SJCRH30 (cell line): ENCODE data around the gene HOXD13. TPM values are rescaled to one million over a fixed set of nuclear protein-coding genes. Genes with fewer than 3 reads are reported as not detected.

Experiments
- DNase-seq, 2 experiments: peaks; one replicate each; pipeline ENCODE4 v3.0.0-alpha.2; 2015 to 2020
- H3K27ac ChIP-seq: fragments of 250-450 bp; sonication (Bioruptor Pico); 2 replicates; pipeline ENCODE4 v1.5.1; 2020; ENCODE audit warnings: mild to moderate bottlenecking, moderate library complexity
- H3K27me3 ChIP-seq: fragments of 250-450 bp; sonication (Bioruptor Pico); 2 replicates; pipeline ENCODE4 v1.5.1; 2020; ENCODE audit warnings: mild to moderate bottlenecking, moderate library complexity
- H3K36me3 ChIP-seq: fragments of 250-450 bp; sonication (Bioruptor Pico); 2 replicates; pipeline ENCODE4 v1.5.1; 2020; ENCODE audit warnings: mild to moderate bottlenecking, moderate library complexity
- H3K4me1 ChIP-seq: fragments of 250-450 bp; sonication (Bioruptor Pico); 2 replicates; pipeline ENCODE4 v1.5.1; 2020; ENCODE audit warnings: mild to moderate bottlenecking, moderate library complexity
- H3K4me3 ChIP-seq: fragments of 250-450 bp; sonication (Bioruptor Pico); 2 replicates; pipeline ENCODE4 v1.5.1; 2020; ENCODE audit warnings: mild to moderate bottlenecking, moderate library complexity
- H3K9me3 ChIP-seq: fragments of 250-450 bp; sonication (Bioruptor Pico); replicated peaks from 2 replicates; pipeline ENCODE4 v1.5.1; 2020; ENCODE audit warnings: mild to moderate bottlenecking, moderate library complexity
- total RNA-seq: library from RNA; depleted of rRNA; stranded (reverse); fragments of >200 nt; shearing (Covaris generic); gene quantifications from 2 replicates; pipeline ENCODE4 v1.2.3, GENCODE V29; 2014

Gene HOXD13
- total RNA-seq, 1 experiment from 2014 or later: 13.6 TPM

DNA sequence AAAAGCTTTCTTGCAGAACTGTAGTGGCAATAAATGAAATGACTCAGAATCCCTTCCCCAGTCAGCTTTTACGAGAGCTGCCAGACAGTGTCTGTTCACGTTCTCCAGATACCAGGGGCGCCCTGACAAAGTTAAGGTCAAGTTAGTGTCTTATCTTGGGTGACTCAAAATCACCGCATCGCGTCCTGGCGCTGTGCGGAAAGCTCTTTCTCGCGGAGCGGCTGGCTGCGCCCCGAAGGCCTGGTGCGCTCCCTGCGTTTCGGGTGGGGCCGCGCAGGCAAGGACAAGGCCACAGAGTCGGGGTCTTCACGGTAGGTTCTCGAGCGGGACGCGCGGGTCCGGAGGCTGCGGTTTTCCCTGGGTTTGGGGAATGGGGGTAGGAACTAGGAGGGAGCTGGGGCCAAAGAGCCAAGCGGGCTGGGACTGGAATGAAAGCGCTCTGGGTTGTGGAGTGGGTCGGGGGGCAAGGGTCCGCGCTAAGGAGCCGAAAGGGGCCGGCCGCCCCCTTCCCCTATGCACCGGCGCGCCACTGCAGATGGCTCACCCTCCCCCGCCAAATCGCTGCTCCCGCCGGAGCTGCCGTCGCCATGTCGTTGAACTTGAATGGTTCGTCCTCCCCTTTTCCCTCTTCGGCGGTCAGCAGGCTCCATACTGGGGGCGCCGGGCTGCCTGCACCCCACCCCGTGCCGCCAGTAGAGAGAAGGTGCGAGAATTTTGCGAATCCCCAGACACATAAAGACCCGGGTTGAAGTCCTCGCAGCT lies 12.0 kb downstream of the HOXD13 start:
- DNase-seq: no peak
- Histone ChIP-seq H3K36me3 (no peaks in the 10 kb centered on the region), H3K4me1 (no peaks in the 10 kb centered on the region), H3K27ac (no peak overlapping the region), H3K27me3 (no peaks in the 10 kb centered on the region), H3K4me3 (no peak overlapping the region), H3K9me3 (no peaks in the 10 kb centered on the region)

DNA sequence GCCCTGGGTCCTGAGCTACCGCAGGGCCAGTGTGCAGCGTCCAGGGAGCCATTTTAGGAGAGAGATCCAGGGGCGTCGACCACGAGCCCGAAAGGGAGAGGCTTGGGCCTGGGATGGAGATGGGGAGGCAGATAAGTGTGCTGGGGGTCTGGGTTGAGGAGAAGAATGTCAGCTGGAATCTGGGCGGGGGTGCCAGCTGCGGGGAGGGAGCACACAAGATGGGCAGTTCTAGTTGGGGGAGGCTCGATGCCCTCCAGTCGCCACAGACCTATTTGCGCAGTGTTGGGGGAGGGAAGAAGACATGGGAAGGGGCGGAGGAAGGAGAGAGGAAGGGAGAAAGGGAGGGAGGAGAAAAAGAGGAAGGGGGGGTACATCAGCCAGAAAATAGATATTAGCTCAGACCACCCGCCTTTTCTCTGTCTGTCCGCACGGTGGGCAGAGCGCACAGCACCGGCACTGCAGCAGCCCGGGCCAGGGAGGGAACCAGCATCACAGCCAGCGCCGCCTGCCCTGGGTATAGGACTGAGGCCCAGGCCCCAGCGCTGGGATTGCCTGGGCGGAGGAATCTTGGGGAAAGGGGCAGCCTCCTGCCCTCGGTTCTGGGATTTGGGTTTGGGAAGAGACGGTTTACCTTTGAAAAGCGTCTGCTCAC lies 12.7 kb downstream of the HOXD13 start:
- no peak for DNase-seq
- Histone ChIP-seq H3K4me3 (no peak overlapping the region), H3K36me3 (no peaks in the 10 kb centered on the region), H3K9me3 (no peaks in the 10 kb centered on the region), H3K4me1 (no peaks in the 10 kb centered on the region), H3K27me3 (no peaks in the 10 kb centered on the region), H3K27ac (no peak overlapping the region)

DNA sequence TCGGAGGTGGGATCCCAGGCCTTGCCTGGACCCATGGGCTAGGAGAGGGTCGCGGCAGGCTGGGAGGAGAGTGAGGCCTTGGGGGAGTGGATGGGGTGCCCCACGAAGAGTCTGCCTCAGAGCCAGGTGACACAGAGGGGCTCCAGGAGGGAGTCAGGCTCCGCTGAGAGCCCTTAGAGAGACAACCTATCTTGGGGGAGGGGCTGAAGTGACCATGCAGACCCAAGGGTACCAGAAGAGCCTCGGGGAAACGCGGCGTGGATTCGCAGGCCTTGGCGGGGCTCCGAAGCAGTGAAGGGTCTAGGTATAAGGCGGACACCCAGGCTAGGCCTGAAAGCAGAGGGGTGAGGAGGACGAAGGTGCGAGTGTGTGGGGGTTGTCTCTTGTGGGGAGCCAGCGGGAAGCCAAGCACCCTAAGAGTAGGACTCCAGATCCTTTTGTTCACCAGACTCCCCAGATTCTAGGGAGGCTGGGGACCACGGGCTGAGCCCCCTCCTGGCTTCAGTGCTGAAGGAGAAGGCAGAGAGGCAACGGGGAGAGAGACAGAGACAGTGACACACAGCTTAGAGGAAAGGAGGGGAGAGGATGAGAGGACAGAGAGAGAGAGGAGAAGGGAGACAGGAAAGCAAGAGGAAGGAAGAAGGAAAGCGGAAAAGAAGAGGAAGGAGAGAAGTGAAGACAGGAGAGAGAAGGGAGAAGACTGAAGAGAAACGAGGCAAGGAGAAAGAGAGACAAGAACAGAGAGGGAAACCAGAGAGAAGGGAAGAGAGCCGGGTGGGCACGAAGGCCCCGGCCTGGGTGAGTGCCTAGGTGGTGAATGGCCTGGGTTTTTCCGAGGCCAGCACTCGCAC lies 13.4 kb downstream of the HOXD13 start:
- H3K27me3 ChIP-seq: no peaks in the 10 kb centered on the region
- H3K27ac ChIP-seq: no peak overlapping the region
- H3K4me3 ChIP-seq: no peak overlapping the region; the same call in 1 of the 2 replicates
- H3K9me3 ChIP-seq: no peaks in the 10 kb centered on the region
- no peak for DNase-seq
- H3K36me3 ChIP-seq: no peaks in the 10 kb centered on the region
- no peaks in the 10 kb centered on the region for H3K4me1 ChIP-seq

DNA sequence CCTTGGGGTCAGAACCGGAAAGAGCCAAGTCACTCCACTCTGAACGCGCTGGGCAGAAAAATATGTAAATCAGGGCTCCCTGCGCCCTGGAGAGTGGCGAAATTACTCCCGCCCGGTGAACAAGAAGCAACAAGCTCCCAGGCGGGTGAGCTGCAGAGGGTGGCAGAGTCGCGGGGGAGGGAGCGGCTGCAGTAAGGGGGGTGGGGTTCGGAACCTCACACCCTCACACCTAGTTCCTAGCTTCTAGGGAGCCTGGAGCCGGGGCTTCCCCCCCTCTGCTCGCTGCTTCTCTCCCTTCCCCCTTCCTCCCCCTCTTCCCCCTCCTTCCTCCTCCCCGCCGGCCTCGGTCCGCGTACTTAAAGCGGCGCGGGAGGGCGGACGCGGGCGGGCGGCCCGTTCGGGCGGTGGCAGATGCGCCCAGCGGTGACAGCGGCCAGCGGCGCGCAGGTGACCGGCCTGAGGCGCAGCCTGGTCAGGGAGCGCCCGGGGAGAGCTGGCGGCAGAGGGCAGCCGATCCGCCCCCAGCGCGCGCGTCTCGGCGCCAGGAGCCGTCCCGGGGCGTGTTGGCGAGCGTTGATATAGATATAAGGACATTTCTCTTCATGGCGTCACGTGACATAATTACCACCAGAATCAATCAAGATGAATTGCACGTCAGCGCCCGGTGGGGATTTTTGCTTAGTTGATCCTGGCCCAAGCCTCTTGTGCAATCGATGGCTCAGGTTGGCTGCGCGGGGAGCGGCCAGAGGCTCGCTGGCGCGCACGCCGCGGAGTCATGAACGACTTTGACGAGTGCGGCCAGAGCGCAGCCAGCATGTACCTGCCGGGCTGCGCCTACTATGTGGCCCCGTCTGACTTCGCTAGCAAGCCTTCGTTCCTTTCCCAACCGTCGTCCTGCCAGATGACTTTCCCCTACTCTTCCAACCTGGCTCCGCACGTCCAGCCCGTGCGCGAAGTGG lies 14.3 kb downstream of the HOXD13 start, which contains the start of gene HOXD11:
HOXD11 (plus strand) TSS at position 700 of the 959 bp plus-strand sequence; CDS start at position 776, 76 bp downstream.
- peak within 1 kb of the TSS; percentile 58 for H3K4me3 ChIP-seq
- DNase-seq: peak in 1 of 2 experiments; percentile 14
- H3K4me1 ChIP-seq: no peaks in the 10 kb centered on the region
- H3K9me3 ChIP-seq: no peaks in the 10 kb centered on the region
- no peaks in the 10 kb centered on the region for H3K27me3 ChIP-seq
- H3K36me3 ChIP-seq: no peaks in the 10 kb centered on the region
- no peak within 1 kb of the TSS for H3K27ac ChIP-seq

DNA sequence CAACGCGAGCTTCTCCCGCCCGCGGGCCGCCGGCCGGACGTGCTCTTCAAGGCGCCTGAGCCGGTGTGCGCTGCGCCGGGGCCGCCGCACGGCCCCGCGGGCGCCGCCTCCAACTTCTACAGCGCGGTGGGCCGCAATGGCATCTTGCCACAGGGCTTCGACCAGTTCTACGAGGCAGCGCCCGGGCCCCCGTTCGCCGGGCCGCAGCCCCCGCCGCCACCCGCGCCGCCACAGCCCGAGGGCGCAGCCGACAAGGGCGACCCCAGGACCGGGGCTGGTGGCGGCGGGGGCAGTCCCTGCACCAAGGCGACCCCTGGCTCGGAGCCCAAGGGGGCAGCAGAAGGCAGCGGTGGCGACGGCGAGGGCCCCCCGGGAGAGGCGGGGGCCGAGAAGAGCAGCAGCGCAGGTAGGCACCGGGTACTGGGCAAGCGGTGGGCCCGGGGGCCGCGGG lies 15.2 kb downstream of the HOXD13 start:
- Histone ChIP-seq H3K27me3 (no peaks in the 10 kb centered on the region), H3K4me1 (no peaks in the 10 kb centered on the region), H3K4me3 (peak overlapping the region; percentile 58), H3K27ac (no peak overlapping the region), H3K9me3 (no peaks in the 10 kb centered on the region), H3K36me3 (no peaks in the 10 kb centered on the region)
- DNase-seq: peak in 1 of 2 experiments; percentile 24

DNA sequence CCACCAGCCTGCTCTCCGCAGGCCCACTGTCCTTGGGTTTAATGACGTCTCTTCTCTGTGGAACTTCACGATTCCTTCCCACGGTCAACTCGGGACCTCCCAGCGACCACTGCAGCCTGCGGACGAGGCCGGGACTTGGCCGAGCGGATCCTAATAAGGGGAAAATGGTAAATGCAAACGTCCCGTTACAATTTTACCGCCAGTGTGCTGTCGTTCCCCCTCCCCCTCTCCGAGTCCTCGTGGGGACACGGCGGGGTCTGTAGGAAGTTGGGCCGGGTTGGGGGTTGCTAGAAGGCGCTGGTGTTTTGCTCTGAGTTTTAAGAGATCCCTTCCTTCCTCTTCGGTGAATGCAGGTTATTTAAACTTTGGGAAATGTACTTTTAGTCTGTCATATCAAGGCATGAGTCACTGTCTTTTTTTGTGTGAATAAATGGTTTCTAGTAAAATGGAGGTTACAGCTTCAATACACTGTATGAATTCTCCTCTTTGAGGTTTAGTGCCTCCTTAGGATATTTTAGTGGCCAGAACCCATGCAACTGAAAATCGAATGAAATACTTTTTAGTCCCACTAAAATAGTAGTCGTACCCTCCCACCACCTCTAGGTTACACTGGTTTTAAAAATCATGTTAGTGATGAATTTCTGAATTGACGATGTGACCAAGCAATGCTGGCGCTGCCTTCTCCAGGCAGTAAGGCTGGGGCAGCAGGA lies 16.8 kb downstream of the HOXD13 start:
- no peak for DNase-seq
- Histone ChIP-seq H3K4me1 (no peaks in the 10 kb centered on the region), H3K27me3 (no peaks in the 10 kb centered on the region), H3K36me3 (no peaks in the 10 kb centered on the region), H3K27ac (no peak overlapping the region), H3K9me3 (no peaks in the 10 kb centered on the region), H3K4me3 (no peak overlapping the region)

DNA sequence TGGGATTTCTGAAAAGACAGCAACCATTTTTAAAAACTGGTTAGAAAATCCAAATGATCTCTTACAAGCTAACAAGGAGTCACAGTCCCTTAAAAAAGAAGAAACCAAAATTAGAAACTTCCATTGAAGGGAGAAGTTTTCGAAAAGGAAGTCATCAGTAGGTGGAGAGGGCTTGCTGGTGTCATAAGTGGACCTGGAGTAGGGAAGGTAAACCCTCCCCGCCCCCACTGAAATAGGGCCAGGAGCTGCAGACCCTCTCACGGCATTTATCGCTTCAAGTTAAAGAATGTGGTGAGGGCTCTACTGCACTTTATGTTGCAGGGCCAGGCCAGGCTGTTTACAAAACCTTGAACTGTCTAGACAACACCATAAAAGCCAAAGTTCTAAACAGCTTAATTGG lies 17.4 kb downstream of the HOXD13 start:
- peaks cover 4% of the 10 kb centered on the region for H3K4me1 ChIP-seq
- H3K4me3 ChIP-seq: no peak overlapping the region
- H3K27me3 ChIP-seq: no peaks in the 10 kb centered on the region
- no peaks in the 10 kb centered on the region for H3K9me3 ChIP-seq
- DNase-seq: no peak
- no peaks in the 10 kb centered on the region for H3K36me3 ChIP-seq
- H3K27ac ChIP-seq: no peak overlapping the region

DNA sequence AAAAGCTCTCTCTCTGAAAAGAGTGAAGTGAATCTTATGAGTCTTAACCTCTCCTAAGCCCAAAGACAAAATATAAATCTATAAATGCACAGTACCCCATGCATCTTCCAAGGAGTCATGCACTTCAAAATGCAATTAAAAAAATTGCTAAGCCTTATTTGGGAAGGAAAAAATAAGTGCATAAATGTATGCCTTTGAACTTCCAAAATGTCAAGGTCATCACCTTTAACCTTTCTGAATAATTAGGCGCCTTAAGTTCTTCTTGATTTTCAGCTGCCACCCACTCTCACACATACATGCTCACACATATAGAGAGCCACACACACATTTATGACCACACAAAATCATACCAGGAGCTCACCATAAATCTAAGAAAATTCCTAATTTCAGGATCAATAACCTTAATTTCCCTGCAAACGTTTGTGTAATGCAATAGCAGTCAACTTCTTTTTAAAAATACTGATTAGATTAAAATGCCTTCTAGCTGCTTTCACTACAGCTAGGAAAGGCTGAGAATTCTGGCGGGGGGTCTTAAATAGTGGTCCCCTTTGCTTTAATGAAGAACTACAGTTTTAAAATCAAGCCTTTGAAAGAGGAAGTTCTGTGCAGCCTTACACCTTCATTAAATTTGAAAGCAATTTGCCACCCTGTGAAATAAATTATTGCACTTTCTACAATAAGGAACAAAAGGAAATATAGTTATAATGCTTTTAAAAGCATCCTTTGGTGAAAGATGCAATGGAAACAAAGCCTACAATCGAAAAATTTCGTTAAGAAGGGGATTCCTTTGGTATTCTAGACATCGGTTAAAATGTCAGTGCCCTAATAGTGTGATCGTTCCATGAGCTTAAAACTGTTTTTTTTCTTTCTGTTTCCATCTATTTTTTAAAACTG lies 18.1 kb downstream of the HOXD13 start:
- DNase-seq: no peak
- Histone ChIP-seq H3K36me3 (no peaks in the 10 kb centered on the region), H3K27ac (no peak overlapping the region), H3K9me3 (no peaks in the 10 kb centered on the region), H3K27me3 (no peaks in the 10 kb centered on the region), H3K4me1 (peaks cover 8% of the 10 kb centered on the region), H3K4me3 (no peak overlapping the region)

DNA sequence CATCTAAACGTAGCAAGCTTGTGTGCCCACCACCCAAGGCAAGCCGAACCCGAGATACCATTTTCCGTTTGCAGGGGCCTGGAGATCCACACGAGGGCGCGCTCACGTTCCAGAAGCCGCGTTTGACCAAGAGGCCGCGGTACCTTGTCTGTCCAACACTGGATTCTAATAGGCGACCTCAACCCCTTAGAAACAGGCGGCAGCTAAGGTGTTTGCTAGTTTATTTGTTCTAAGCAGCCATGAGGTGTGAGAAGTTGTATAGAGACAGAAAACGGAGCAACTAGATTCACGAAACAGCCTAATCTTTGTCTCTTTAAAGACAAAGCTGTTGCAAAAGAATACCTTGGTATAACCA lies 18.8 kb downstream of the HOXD13 start:
- Histone ChIP-seq H3K27me3 (no peaks in the 10 kb centered on the region), H3K9me3 (no peaks in the 10 kb centered on the region), H3K27ac (no peak overlapping the region), H3K36me3 (no peaks in the 10 kb centered on the region), H3K4me1 (peaks cover 8% of the 10 kb centered on the region), H3K4me3 (no peak overlapping the region)
- no peak for DNase-seq

DNA sequence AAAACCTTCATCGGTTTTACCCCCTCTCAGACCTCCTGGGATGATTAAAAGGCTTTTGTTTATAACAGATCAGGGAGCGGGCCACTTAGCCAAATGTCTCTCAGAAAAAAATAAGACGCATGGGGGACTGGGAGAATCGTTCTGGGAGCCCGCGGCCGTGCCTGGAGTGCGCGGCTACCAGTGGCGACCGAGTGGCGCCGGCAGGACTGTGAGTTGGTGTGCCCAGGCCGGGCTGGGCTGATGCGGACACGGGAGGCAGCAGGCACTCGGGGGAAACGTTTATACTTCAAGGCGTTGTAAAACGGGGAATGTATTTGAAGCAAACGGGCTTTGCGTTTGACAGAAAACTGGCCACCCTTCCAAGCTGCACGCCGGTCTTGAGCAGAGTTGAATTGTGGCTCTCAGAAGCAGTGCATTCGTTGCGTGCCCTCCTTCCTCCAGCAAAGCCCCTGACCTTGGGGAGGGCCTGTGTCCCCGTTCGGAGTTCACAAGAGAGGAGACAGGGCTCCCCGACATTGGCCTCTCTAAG lies 19.4 kb downstream of the HOXD13 start:
- no peak overlapping the region for H3K4me3 ChIP-seq
- no peak overlapping the region for H3K27ac ChIP-seq
- peaks cover 8% of the 10 kb centered on the region for H3K4me1 ChIP-seq
- DNase-seq: no peak
- no peaks in the 10 kb centered on the region for H3K36me3 ChIP-seq
- no peaks in the 10 kb centered on the region for H3K9me3 ChIP-seq
- H3K27me3 ChIP-seq: no peaks in the 10 kb centered on the region

DNA sequence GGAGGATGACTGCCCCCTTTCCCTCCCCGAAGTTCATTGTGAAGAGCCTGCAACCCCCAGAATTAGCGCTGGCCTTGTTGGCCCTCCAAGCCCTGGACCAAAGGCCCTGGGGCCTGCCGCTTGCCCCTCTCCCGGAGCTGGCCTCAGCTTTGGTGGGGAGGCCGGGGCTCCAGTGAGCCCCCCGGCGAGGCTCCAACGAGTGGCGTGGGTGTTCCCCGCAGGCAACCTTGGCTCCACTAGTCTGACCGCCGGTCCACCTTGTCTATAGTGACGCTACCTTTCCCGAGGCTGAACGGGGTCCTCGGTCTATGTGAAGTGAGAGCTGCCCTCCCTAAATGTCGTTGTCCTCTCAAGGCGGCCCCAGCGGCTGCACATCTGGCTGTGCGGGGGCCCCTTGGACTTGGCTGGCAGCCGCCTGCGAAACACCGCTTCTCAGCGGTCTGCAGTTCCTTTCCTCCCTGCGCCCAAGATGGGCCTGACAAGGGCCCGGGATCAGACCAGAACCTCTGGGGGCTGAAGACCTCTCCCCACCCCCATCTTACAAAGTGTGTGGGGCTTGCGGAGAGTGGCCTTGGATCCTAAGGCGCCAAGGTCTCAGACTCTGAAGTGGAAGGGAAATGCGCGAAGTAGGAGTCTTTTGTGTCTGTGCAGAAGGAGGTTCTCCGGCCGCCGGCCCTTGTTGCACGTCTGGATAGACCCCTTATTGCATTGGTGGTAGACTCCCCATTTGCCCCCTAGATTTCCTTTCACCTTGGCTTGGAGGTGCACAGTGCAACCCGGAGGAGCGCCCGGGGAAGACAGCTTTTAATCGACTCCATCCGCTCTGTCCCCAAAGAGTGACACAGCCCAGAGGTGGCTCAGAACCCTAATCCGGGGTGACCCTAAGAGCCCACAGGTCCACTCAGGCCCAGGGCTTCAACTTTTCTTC lies 20.1 kb downstream of the HOXD13 start:
- Histone ChIP-seq H3K4me1 (peaks cover 8% of the 10 kb centered on the region), H3K27ac (no peak overlapping the region), H3K27me3 (no peaks in the 10 kb centered on the region), H3K9me3 (no peaks in the 10 kb centered on the region), H3K4me3 (no peak overlapping the region), H3K36me3 (no peaks in the 10 kb centered on the region)
- DNase-seq: no peak
